Colonic mucosa (tissue), 4 donors: ENCODE results near the gene PLA2G1B. TPM values are rescaled to one million over a fixed set of nuclear protein-coding genes. Genes with fewer than 3 reads are reported as not detected.
"Not testable (repeated sequence)": the region's sequence is repeated elsewhere in the genome, so short reads cannot be mapped to it uniquely, and the experiment has no call there.

Experiments used
- DNase-seq: peaks from one replicate; pipeline ENCODE4 v3.0.0-alpha.2; 2020
- H3K27ac ChIP-seq: fragments of 200-600 bp; one replicate; pipeline ENCODE4 v1.8.0; 2021
- H3K27me3 ChIP-seq: fragments of 200-600 bp; one replicate; pipeline ENCODE4 v1.8.0; 2021
- H3K36me3 ChIP-seq: fragments of 200-600 bp; one replicate; pipeline ENCODE4 v1.8.0; 2021
- H3K4me1 ChIP-seq: fragments of 200-600 bp; one replicate; pipeline ENCODE4 v1.8.0; 2021; ENCODE audit warnings: mild to moderate bottlenecking
- H3K4me3 ChIP-seq: fragments of 200-600 bp; one replicate; pipeline ENCODE4 v1.8.0; 2021
- H3K9ac ChIP-seq, 2 donors: one replicate each; pipeline ENCODE4 v1.7.0; 2013; ENCODE audit warnings: control low read depth in 2 of 2, low read depth in 2 of 2, low read length in 2 of 2
- H3K9me3 ChIP-seq: fragments of 200-600 bp; one replicate; pipeline ENCODE4 v1.8.0; 2021
- intact Hi-C: fragments of 100-400 bp; cut with DNase I; formaldehyde crosslinking; loops from one replicate; pipeline ENCODE4 v1.14.1; 2022
- total RNA-seq, 2 donors: library from RNA; stranded (reverse); fragmentation: NEBNext Ultra II Directional in 1 of 2; extraction: Animal tissue kit (Norgen Biotek cat#: 25700) in 1 of 2; gene quantifications; one replicate each; pipeline ENCODE4 v1.2.1, GENCODE V29; 2021
- TF ChIP-seq, protein P1 (sequence below): fragments of 200-600 bp; IDR thresholded peaks from one replicate; pipeline ENCODE4 v1.8.0; 2022; ENCODE audit warnings: antibody characterized with exemption, mild to moderate bottlenecking
- donor health status: healthy.
- donor health status: DM: no; HTN: no; CAD: no.
- donor health status: DM: no; HTN: no; CAD: no.

PLA2G1B gene
- total RNA-seq, 2 donors from 2014 or later, result 5.0 TPM; not detected in 1

DNA sequence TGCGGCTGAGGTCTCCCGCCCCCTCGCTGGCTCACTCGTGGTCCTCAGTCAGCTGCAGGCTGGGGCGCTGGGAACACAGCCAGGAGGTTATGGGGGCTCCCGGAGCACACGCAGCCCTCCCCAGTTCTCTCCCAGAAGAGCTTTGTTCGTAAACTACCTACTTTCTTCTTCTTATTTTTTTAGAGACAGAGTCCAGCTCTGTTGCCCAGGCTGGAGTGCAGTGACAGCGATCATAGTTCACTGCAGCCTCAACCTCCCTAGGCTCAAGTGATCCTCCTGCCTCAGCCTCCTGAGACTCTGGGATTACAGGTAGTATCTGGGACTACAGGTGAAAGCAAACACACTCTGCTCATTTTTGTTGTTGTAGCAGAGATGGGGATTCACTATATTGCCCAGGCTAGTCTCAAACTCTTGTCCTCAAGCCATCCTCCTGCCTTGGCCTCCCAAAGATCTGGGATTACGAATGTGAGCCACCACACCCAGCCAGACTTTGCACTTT is 15.5 kb upstream of the PLA2G1B start:
- TF ChIP-seq, protein P1, sequence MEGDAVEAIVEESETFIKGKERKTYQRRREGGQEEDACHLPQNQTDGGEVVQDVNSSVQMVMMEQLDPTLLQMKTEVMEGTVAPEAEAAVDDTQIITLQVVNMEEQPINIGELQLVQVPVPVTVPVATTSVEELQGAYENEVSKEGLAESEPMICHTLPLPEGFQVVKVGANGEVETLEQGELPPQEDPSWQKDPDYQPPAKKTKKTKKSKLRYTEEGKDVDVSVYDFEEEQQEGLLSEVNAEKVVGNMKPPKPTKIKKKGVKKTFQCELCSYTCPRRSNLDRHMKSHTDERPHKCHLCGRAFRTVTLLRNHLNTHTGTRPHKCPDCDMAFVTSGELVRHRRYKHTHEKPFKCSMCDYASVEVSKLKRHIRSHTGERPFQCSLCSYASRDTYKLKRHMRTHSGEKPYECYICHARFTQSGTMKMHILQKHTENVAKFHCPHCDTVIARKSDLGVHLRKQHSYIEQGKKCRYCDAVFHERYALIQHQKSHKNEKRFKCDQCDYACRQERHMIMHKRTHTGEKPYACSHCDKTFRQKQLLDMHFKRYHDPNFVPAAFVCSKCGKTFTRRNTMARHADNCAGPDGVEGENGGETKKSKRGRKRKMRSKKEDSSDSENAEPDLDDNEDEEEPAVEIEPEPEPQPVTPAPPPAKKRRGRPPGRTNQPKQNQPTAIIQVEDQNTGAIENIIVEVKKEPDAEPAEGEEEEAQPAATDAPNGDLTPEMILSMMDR, result no peak
- Histone ChIP-seq H3K4me1 (no peaks in the 10 kb centered on the region), H3K4me3 (no peak overlapping the region), H3K9ac (no peak overlapping the region), H3K27me3 (no peaks in the 10 kb centered on the region), H3K36me3 (no peaks in the 10 kb centered on the region), H3K27ac (no peak overlapping the region), H3K9me3 (no peaks in the 10 kb centered on the region)
- DNase-seq, result no peak
- intact Hi-C loops, result no loop called here

DNA sequence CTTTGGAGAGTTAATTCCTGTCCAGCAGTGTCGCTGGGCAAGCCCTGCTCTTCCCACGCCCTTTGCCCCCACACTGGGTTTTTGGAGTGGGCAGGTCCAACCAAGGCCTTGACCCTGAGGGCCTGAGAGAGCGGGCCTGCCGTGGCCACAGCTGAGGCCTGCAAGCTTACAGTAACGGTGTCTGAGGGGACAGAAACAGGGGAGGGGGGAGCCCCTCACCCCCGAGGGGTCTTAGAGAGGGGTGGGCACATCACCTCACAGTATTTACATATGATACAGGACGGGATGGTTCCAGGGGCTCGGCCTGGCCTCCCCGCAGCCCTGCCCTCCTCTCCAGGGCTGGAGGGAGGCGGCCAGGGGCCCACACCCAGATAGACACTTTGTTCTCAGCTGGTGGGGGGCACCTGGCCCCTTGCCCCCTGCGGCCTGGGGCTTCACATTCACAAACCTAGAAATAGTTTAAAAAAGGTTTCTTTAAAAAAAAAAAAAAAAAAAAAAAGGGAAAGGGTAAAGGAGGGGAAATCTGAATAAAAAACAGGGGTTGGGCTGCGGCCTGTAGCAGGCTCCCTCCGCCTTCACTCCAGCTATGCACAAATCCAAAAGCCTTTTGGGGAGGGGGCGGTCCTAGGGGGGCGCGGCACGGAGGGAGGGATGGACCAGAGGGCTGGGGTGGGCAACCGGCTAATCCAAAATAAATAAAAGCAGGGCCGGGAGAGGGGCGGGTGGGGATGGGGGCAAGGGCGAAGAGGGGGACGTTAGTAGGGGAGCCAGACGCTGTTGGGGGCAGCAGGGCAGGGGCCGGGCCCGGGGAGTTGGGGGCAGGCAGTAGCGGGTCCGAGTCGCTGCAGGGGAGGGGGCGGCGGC is 14.8 kb upstream of the PLA2G1B start:
- no peaks in the 10 kb centered on the region for H3K9me3 ChIP-seq
- H3K4me3 ChIP-seq, result no peak overlapping the region
- H3K27ac ChIP-seq, result no peak overlapping the region
- H3K27me3 ChIP-seq, result no peaks in the 10 kb centered on the region
- TF ChIP-seq, protein P1, result no peak
- H3K4me1 ChIP-seq, result no peaks in the 10 kb centered on the region
- DNase-seq, result no peak
- H3K9ac ChIP-seq, result no peak overlapping the region
- no peaks in the 10 kb centered on the region for H3K36me3 ChIP-seq
- intact Hi-C loops, result no loop called here

DNA sequence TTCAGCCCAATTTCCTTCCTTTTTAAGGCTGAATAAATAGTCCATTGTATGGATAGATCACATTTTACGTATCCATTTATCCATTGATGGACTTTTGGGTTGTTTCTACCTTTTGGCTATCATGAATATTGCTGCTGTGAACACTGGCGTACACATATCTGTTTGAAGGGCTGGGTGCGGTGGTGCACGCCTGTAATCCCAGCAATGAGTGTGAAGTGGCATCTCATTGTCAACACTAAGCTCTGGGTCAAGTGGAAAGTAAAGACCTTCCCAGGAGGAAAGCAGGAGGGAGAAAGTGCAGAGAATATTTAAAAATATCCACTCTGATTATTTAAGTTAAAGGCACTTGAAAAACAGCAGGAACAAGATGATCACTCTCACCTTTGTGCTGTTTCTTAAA is 11.7 kb upstream of the PLA2G1B start:
- no peaks in the 10 kb centered on the region for H3K27me3 ChIP-seq
- TF ChIP-seq, protein P1, result no peak
- no peak for DNase-seq
- H3K4me3 ChIP-seq, result no peak overlapping the region
- H3K9ac ChIP-seq, result no peak overlapping the region
- H3K27ac ChIP-seq, result no peak overlapping the region
- intact Hi-C loops, result no loop called here
- no peaks in the 10 kb centered on the region for H3K36me3 ChIP-seq
- no peaks in the 10 kb centered on the region for H3K9me3 ChIP-seq
- H3K4me1 ChIP-seq, result no peaks in the 10 kb centered on the region

DNA sequence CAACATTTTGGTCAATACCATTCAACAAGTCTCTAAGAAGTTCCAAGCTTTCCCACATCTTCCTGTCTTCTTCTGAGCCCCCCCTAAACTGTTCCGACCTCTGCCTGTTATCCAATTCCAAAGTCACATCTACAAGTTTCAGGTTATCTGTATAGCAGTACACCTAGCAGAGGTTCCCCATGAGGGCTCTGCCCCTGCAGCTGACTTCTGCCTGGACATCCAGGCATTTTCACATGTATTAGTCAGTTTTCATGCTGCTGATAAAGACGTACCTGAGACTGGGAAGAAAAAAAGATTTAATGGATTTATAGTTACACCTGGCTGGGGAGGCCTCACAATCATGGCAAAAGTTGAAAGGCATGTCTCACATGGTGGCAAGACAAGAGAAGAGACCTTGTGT is 10.2 kb upstream of the PLA2G1B start:
- no peaks in the 10 kb centered on the region for H3K9me3 ChIP-seq
- no peaks in the 10 kb centered on the region for H3K27me3 ChIP-seq
- intact Hi-C loops, result no loop called here
- no peak overlapping the region for H3K4me3 ChIP-seq
- H3K36me3 ChIP-seq, result no peaks in the 10 kb centered on the region
- no peak for DNase-seq
- H3K27ac ChIP-seq, result no peak overlapping the region
- no peaks in the 10 kb centered on the region for H3K4me1 ChIP-seq
- no peak overlapping the region for H3K9ac ChIP-seq
- TF ChIP-seq, protein P1, result no peak

DNA sequence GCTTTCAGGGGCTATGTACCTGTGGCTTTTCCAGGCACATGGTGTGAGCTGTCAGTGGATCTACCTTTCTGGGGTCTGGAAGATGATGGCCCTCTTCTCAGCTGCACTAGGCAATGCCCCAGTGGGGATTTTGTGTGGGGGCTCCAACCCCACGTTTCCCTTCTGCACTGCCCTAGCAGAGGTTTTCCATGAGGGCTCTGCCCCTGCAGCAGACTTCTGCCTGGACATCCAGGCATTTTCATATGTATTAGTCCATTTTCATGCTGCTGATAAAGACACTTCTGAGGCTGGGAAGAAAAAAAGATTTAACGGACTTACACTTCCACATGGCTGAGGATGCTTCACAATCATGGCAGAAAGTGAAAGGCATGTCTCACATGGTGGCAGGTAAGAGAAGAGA is 8.8 kb upstream of the PLA2G1B start:
- H3K27me3 ChIP-seq, H3K9ac ChIP-seq, DNase-seq, H3K27ac ChIP-seq, H3K4me3 ChIP-seq, H3K36me3 ChIP-seq, H3K9me3 ChIP-seq, H3K4me1 ChIP-seq, intact Hi-C loops: not testable (repeated sequence)

DNA sequence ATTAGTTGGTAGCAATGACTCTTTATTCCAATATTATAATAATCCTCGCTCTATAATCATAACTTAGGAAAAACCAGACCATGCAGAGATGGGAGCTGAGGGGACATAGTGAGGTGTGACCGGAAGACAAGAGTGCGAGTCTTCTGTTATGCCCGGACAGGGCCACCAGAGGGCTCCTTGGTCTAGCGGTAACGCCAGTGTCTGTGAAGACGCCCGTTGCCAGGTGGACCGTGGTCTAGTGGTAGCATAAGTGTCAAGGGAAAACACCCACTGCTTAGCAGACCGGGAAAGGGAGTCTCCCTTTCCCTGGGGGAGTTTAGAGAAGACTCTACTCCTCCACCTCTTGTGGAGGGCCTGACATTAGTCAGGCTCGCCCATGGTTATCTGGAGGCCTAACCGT is 7.9 kb upstream of the PLA2G1B start:
- H3K9me3 ChIP-seq, H3K27me3 ChIP-seq, H3K36me3 ChIP-seq, intact Hi-C loops, H3K4me3 ChIP-seq, H3K4me1 ChIP-seq, H3K27ac ChIP-seq, H3K9ac ChIP-seq: not testable (repeated sequence)
- DNase-seq, result peak; percentile 79
- TF ChIP-seq, protein P1, result peak; percentile 70
